ENCODE measurements around the gene IPP. TPM values are rescaled to one million over a fixed set of nuclear protein-coding genes. Genes with fewer than 3 reads are reported as not detected.

The IPP gene
- total RNA-seq, 2 experiments from 2014 or later: 6.0 to 6.6 TPM

DNA sequence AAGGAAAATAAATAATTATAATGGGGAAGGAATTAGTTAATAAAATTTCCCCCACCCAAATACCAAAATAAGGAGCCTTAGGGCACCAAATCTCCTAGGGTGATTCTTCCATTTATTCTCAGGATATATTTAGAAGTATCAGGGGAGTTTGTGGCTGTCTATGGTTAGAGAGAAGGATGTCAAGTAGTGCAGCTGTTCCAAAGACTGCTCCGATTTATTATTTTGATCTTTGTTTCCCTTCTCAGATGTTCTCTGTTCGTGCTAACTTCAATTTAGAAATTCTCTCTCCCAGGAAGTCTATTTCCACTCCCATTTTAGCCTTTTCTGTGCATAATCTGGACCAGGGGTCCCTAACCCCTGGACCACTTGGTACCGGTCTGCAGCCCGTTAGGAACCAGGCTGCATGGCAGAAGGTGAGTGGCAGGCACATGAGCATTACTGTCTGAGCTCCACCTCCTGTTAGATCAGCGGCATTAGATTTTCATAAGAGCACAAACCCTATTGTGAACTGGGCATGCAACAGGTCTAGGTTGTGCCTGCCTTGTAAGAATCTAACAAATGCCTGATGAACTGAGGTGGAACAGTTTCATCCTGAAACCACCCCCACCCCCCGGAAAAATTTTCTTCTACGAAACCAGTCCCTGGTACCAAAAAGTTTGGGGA is 43.6 kb upstream of the IPP start:
- H3K4me1 Mint-ChIP-seq (ENCODE audit: low read depth): no peaks in the 10 kb centered on the region
- H3K9me3 ChIP-seq (ENCODE audit: control insufficient read depth in 1 of 2, insufficient read depth in 1 of 2, low read length in 2 of 2): no peaks in the 10 kb centered on the region
- no peak overlapping the region for H3K4me3 Mint-ChIP-seq
- H3K27ac ChIP-seq (ENCODE audit: low read depth in 1 of 2, low read length in 2 of 2): no peak overlapping the region
- TF ChIP-seq, protein P1, sequence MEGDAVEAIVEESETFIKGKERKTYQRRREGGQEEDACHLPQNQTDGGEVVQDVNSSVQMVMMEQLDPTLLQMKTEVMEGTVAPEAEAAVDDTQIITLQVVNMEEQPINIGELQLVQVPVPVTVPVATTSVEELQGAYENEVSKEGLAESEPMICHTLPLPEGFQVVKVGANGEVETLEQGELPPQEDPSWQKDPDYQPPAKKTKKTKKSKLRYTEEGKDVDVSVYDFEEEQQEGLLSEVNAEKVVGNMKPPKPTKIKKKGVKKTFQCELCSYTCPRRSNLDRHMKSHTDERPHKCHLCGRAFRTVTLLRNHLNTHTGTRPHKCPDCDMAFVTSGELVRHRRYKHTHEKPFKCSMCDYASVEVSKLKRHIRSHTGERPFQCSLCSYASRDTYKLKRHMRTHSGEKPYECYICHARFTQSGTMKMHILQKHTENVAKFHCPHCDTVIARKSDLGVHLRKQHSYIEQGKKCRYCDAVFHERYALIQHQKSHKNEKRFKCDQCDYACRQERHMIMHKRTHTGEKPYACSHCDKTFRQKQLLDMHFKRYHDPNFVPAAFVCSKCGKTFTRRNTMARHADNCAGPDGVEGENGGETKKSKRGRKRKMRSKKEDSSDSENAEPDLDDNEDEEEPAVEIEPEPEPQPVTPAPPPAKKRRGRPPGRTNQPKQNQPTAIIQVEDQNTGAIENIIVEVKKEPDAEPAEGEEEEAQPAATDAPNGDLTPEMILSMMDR (IDR thresholded peaks at IDR 0.05): no peak
- ChIA-PET POLR2A (no interaction called here), CTCF (interaction anchor here (1.2 kb wide), 1 partner anchor 9 kb away, joined by 3 read pairs; the partner anchor contains the start of gene MAST2)
- ATAC-seq (ENCODE audit: poor library complexity) (no peak), DNase-seq (no peak)
- peaks cover 8% of the 10 kb centered on the region for H3K27me3 Mint-ChIP-seq
- no peak overlapping the region for H3K4me3 ChIP-seq (ENCODE audit: low read length)
- H3K27me3 ChIP-seq (ENCODE audit: control insufficient read depth in 1 of 2, insufficient read depth in 2 of 2, low read length in 2 of 2): no peaks in the 10 kb centered on the region
- intact Hi-C loops (cut with DNase I, micrococcal nuclease): no loop called here
- no peaks in the 10 kb centered on the region for H3K36me3 ChIP-seq (ENCODE audit: insufficient read depth, low read length)
- no peak overlapping the region for H3K27ac Mint-ChIP-seq
- no peaks in the 10 kb centered on the region for H3K9me3 Mint-ChIP-seq
- no peaks in the 10 kb centered on the region for H3K36me3 Mint-ChIP-seq (ENCODE audit: low read depth)
- no peaks in the 10 kb centered on the region for H3K4me1 ChIP-seq (ENCODE audit: insufficient read depth, low read length)

DNA sequence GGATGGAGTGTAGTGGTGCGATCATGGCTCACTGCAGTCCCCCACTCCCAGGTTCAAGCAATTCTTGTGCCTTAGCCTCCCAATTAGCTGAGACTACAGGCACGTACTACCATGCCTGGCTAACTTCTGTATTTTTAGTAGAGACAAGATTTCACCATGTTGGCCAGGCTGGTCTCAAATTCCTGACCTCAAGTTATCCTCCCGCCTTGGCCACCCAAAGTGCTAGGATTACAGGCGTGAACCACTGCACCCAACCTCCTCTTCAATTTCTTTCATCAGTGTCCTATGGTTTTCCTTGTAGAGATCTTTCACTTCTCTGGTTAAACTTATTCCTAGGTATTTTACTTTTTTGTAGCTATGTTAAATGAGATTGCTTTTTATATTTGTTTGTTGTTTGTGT is 42.3 kb upstream of the IPP start:
- Mint-ChIP-seq H3K27ac (no peak overlapping the region), H3K4me3 (no peak overlapping the region), H3K36me3 (ENCODE audit: low read depth) (no peaks in the 10 kb centered on the region), H3K9me3 (no peaks in the 10 kb centered on the region), H3K4me1 (ENCODE audit: low read depth) (no peaks in the 10 kb centered on the region), H3K27me3 (peaks cover 12% of the 10 kb centered on the region)
- no peak for DNase-seq
- no peak overlapping the region for H3K27ac ChIP-seq (ENCODE audit: low read depth in 1 of 2, low read length in 2 of 2)
- H3K9me3 ChIP-seq (ENCODE audit: control insufficient read depth in 1 of 2, insufficient read depth in 1 of 2, low read length in 2 of 2): no peaks in the 10 kb centered on the region
- ATAC-seq (ENCODE audit: poor library complexity): no peak
- no peaks in the 10 kb centered on the region for H3K4me1 ChIP-seq (ENCODE audit: insufficient read depth, low read length)
- ChIA-PET CTCF (no interaction called here), POLR2A (no interaction called here)
- no peaks in the 10 kb centered on the region for H3K36me3 ChIP-seq (ENCODE audit: insufficient read depth, low read length)
- intact Hi-C loops (cut with DNase I, micrococcal nuclease): no loop called here
- no peaks in the 10 kb centered on the region for H3K27me3 ChIP-seq (ENCODE audit: control insufficient read depth in 1 of 2, insufficient read depth in 2 of 2, low read length in 2 of 2)
- no peak overlapping the region for H3K4me3 ChIP-seq (ENCODE audit: low read length)
- TF ChIP-seq, protein P1 (IDR thresholded peaks at IDR 0.05): no peak

DNA sequence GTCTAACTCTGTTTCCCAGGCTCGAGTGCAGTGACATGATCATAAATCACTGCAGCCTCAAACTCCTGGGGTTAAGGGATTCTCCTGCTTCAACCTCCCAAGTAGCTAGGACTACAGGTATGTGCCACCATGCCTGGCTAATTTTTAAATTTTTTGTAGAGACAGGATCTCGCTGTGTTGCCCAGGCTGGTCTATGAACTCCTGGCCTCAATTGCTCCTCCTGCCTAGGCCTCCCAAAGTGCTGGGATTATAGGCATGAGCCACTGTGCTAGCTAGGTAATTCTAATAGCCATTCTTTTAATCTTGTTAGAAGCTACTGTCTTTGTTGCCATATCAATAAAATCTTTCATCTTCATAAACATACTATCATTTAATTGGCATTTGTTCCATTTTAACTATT is 39.1 kb upstream of the IPP start:
- H3K27me3 Mint-ChIP-seq: peaks cover 16% of the 10 kb centered on the region

More for the DNA sequence above, 39.1 kb upstream of the IPP start:
- H3K36me3 Mint-ChIP-seq (ENCODE audit: low read depth): no peaks in the 10 kb centered on the region
- CTCF ChIA-PET: no interaction called here
- Histone ChIP-seq H3K27me3 (ENCODE audit: control insufficient read depth in 1 of 2, insufficient read depth in 2 of 2, low read length in 2 of 2) (no peaks in the 10 kb centered on the region), H3K4me1 (ENCODE audit: insufficient read depth, low read length) (peaks cover 19% of the 10 kb centered on the region), H3K4me3 (ENCODE audit: low read length) (no peak overlapping the region), H3K27ac (ENCODE audit: low read depth in 1 of 2, low read length in 2 of 2) (no peak overlapping the region), H3K9me3 (ENCODE audit: control insufficient read depth in 1 of 2, insufficient read depth in 1 of 2, low read length in 2 of 2) (no peaks in the 10 kb centered on the region), H3K36me3 (ENCODE audit: insufficient read depth, low read length) (no peaks in the 10 kb centered on the region)
- H3K9me3 Mint-ChIP-seq: no peaks in the 10 kb centered on the region
- H3K4me1 Mint-ChIP-seq (ENCODE audit: low read depth): peaks cover 25% of the 10 kb centered on the region
- intact Hi-C loops (cut with DNase I, micrococcal nuclease): no loop called here
- DNase-seq (no peak), ATAC-seq (ENCODE audit: poor library complexity) (no peak)
- POLR2A ChIA-PET: no interaction called here
- H3K4me3 Mint-ChIP-seq: no peak overlapping the region
- H3K27ac Mint-ChIP-seq: no peak overlapping the region
- TF ChIP-seq, protein P1 (IDR thresholded peaks at IDR 0.05): no peak

Measured in CD4-positive, alpha-beta T cell (primary cell).